Measurements from ENCODE around the gene EIF4E1B.

EIF4E1B gene

DNA sequence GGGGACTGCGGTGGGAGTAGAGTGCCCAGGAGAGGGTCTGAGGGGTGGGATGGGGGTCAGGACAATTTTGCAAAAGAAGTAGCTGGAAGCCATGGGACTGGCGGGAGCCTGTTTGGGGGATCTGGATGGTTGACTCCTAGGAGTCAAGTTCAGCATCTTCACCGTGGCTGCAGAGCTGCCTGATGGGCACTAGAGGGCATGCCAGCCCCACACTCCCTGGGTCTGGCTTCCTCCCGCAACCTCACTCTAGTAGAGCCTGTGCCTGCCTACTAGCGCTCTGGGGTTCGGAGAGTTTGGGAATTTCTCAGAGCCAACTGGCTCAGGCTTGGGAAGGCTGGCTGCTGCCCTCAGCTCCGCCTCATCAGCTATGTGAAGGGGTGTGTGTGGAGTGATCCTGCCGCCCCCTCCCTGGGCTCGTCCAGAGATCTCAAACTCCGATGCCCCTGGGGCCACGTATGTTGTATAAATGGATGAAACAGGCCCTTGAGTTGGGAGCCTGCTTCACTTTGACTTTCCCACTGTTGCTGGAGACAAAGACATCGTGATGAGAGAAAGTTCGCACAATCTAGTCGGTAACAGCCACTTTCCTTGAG, 27.6 kb downstream of the EIF4E1B start:
- Histone ChIP-seq H3K9me3 (ENCODE audit: control insufficient read depth, insufficient read depth, low read length) (no peaks in the 10 kb centered on the region), H3K9me2 (replicated peaks; ENCODE audit: control insufficient read depth, low read length) (no peaks in the 10 kb centered on the region), H3K4me2 (ENCODE audit: low read length) (no peak overlapping the region), H3K4me3 (ENCODE audit: low read length) (no peak overlapping the region), H3K27ac (ENCODE audit: low read depth, low read length) (no peak overlapping the region), H3F3A (ENCODE audit: control insufficient read depth, insufficient read depth) (no peaks in the 10 kb centered on the region), H3K36me3 (ENCODE audit: control insufficient read depth, low read length) (no peaks in the 10 kb centered on the region), H3K79me2 (ENCODE audit: control insufficient read depth, low read length) (no peaks in the 10 kb centered on the region), H3K27me3 (ENCODE audit: control insufficient read depth, low read length) (peaks cover 3% of the 10 kb centered on the region; the same call in 1 of the 2 replicates), H3K4me1 (ENCODE audit: control insufficient read depth, low read length) (peaks cover 7% of the 10 kb centered on the region), H4K20me1 (ENCODE audit: control insufficient read depth, insufficient read depth, low read depth, low read length) (peaks cover 3% of the 10 kb centered on the region; the same call in 1 of the 2 replicates)
- TF ChIP-seq, protein P1, sequence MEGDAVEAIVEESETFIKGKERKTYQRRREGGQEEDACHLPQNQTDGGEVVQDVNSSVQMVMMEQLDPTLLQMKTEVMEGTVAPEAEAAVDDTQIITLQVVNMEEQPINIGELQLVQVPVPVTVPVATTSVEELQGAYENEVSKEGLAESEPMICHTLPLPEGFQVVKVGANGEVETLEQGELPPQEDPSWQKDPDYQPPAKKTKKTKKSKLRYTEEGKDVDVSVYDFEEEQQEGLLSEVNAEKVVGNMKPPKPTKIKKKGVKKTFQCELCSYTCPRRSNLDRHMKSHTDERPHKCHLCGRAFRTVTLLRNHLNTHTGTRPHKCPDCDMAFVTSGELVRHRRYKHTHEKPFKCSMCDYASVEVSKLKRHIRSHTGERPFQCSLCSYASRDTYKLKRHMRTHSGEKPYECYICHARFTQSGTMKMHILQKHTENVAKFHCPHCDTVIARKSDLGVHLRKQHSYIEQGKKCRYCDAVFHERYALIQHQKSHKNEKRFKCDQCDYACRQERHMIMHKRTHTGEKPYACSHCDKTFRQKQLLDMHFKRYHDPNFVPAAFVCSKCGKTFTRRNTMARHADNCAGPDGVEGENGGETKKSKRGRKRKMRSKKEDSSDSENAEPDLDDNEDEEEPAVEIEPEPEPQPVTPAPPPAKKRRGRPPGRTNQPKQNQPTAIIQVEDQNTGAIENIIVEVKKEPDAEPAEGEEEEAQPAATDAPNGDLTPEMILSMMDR (IDR thresholded peaks at IDR 0.05; ENCODE audit: low read depth, low read length, poor library complexity, severe bottlenecking) = peak; percentile 88
- no peak for TF ChIP-seq EZH2phosphoT487 (IDR thresholded peaks at IDR 0.05; ENCODE audit: borderline replicate concordance, low read length)

DNA sequence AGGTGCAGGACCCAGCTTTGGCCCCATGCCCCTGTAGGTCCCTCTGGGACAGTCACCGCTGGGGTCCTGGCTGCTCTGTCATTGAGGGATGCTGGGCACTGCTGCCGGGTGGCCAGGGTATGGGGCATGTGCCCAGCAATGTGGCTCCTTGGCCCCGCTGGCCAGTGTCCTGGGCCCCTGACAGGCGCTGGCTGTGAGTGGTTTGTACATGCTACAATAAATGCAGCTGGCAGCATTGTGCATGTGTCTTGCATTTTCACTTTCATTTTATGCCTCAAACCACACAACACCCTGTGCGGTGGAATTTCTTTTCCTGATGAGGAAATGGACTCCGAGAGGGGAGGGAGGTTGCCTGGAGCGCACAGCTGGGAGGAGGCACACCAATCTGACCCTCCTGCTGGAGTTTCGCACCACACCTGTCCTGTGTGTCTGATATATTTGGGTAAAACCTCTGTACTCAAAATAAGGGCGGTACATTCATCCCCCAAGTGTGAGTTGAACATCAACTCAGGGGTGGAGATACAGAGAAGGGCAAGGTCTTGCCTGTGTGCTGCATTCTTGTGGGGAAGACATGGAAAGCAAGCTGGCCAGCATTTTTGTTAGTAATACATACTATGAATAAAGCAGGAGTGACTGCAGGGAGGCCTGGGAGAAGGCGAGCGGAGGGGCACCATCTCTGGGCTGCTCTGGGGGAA, 28.5 kb downstream of the EIF4E1B start:
- TF ChIP-seq, protein P1 (IDR thresholded peaks at IDR 0.05; ENCODE audit: low read depth, low read length, poor library complexity, severe bottlenecking) = no peak
- TF ChIP-seq EZH2phosphoT487 (IDR thresholded peaks at IDR 0.05; ENCODE audit: borderline replicate concordance, low read length) = no peak
- peaks cover 3% of the 10 kb centered on the region; the same call in 1 of the 2 replicates for H4K20me1 ChIP-seq (ENCODE audit: control insufficient read depth, insufficient read depth, low read depth, low read length)
- H3K4me1 ChIP-seq (ENCODE audit: control insufficient read depth, low read length) = no peaks in the 10 kb centered on the region
- H3K36me3 ChIP-seq (ENCODE audit: control insufficient read depth, low read length) = no peaks in the 10 kb centered on the region
- no peak overlapping the region for H3K4me3 ChIP-seq (ENCODE audit: low read length)
- H3K9me2 ChIP-seq (replicated peaks; ENCODE audit: control insufficient read depth, low read length) = no peaks in the 10 kb centered on the region
- H3K79me2 ChIP-seq (ENCODE audit: control insufficient read depth, low read length) = no peaks in the 10 kb centered on the region
- H3K4me2 ChIP-seq (ENCODE audit: low read length) = no peak overlapping the region
- H3K9me3 ChIP-seq (ENCODE audit: control insufficient read depth, insufficient read depth, low read length) = no peaks in the 10 kb centered on the region
- no peaks in the 10 kb centered on the region for H3F3A ChIP-seq (ENCODE audit: control insufficient read depth, insufficient read depth)
- H3K27me3 ChIP-seq (ENCODE audit: control insufficient read depth, low read length) = peaks cover 3% of the 10 kb centered on the region; the same call in 1 of the 2 replicates
- no peak overlapping the region for H3K27ac ChIP-seq (ENCODE audit: low read depth, low read length)

DNA sequence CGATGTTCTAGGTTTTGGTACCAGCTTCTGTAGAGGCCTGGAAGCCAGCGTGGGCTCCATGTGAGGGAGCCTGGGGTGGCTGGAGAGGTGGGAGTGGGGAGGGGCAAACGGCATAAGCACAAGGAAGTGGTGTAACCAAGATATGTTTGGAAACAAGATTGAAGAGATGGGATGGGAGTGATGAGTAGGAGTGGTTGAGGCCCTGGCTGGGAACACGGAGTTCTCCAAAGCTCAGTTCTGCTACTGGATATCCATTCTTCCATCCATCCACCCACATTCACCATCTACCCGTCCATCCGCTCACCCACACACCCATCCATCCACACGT, 29.0 kb downstream of the EIF4E1B start:
- peaks cover 3% of the 10 kb centered on the region; the same call in 1 of the 2 replicates for H4K20me1 ChIP-seq (ENCODE audit: control insufficient read depth, insufficient read depth, low read depth, low read length)
- no peaks in the 10 kb centered on the region for H3K9me2 ChIP-seq (replicated peaks; ENCODE audit: control insufficient read depth, low read length)
- peaks cover 3% of the 10 kb centered on the region; the same call in 1 of the 2 replicates for H3K27me3 ChIP-seq (ENCODE audit: control insufficient read depth, low read length)
- H3K79me2 ChIP-seq (ENCODE audit: control insufficient read depth, low read length) = no peaks in the 10 kb centered on the region
- H3F3A ChIP-seq (ENCODE audit: control insufficient read depth, insufficient read depth) = no peaks in the 10 kb centered on the region
- no peak overlapping the region for H3K4me3 ChIP-seq (ENCODE audit: low read length)
- H3K4me1 ChIP-seq (ENCODE audit: control insufficient read depth, low read length) = no peaks in the 10 kb centered on the region
- H3K9me3 ChIP-seq (ENCODE audit: control insufficient read depth, insufficient read depth, low read length) = no peaks in the 10 kb centered on the region
- TF ChIP-seq EZH2phosphoT487 (IDR thresholded peaks at IDR 0.05; ENCODE audit: borderline replicate concordance, low read length) = no peak
- TF ChIP-seq, protein P1 (IDR thresholded peaks at IDR 0.05; ENCODE audit: low read depth, low read length, poor library complexity, severe bottlenecking) = no peak
- no peak overlapping the region for H3K4me2 ChIP-seq (ENCODE audit: low read length)
- no peaks in the 10 kb centered on the region for H3K36me3 ChIP-seq (ENCODE audit: control insufficient read depth, low read length)
- H3K27ac ChIP-seq (ENCODE audit: low read depth, low read length) = no peak overlapping the region

Measured in DOHH2 (cell line).